ENCODE results near the gene PMS1. TPM values are rescaled to one million over a fixed set of nuclear protein-coding genes. Genes with fewer than 3 reads are reported as not detected.

PMS1 gene
- polyA plus RNA-seq, 1 of the 3 experiments (the other 2 are of a cell fraction) = 7.7 TPM

GRCh38 chr2:189802396-189802912 is 18.2 kb downstream of the PMS1 start:
- no peak for DNase-seq
- CTCF ChIA-PET = interaction anchor here (0.6 to 1.5 kb wide), 3 partner anchors 10 to 142 kb away, joined by 3 to 4 read pairs (median 3); no protein-coding TSS in a partner anchor

More at GRCh38 chr2:189802396-189802912, 18.2 kb downstream of the PMS1 start:
- no peaks in the 10 kb centered on the region for H3K9me3 ChIP-seq
- H3K4me3 ChIP-seq (ENCODE audit: low read depth in 2 of 2, low read length in 1 of 2) = no peak overlapping the region
- H3K36me3 ChIP-seq (replicated peaks in 1 of 2; ENCODE audit: control insufficient read depth in 1 of 2, insufficient read depth in 2 of 2, low read length in 1 of 2) = peaks cover 63 to 66% of the 10 kb centered on the region in 2 experiments
- WGBS (ENCODE audit: low lambda C conversion rate) = 97% methylated on average over 2 of the region's 2 CpGs
- H3K27ac ChIP-seq (ENCODE audit: low read depth in 2 of 2, low read length in 1 of 2) = no peak overlapping the region
- no peaks in the 10 kb centered on the region for H4K20me1 ChIP-seq (ENCODE audit: insufficient read depth)
- no peak overlapping the region for H3K9ac ChIP-seq
- POLR2A ChIA-PET = no interaction called here
- peaks cover 0 to 5% of the 10 kb centered on the region in 2 experiments; a peak in 3 of 4 replicates for H3K4me1 ChIP-seq (ENCODE audit: control insufficient read depth in 1 of 2, insufficient read depth in 2 of 2, low read depth in 1 of 2, low read length in 1 of 2)
- H3K27me3 ChIP-seq (ENCODE audit: insufficient read depth) = no peaks in the 10 kb centered on the region
- H2AFZ ChIP-seq (ENCODE audit: low read depth) = no peak overlapping the region
- no peak overlapping the region for H3K4me2 ChIP-seq
- peaks cover 13% of the 10 kb centered on the region; the same call in 1 of the 2 replicates for H3K79me2 ChIP-seq (ENCODE audit: insufficient read depth)
- no peak for TF ChIP-seq MAX (IDR thresholded peaks at IDR 0.05; ENCODE audit: low read depth)
- no peak for TF ChIP-seq SMC3 (IDR thresholded peaks at IDR 0.05; ENCODE audit: low read depth, low read length)
- TF ChIP-seq RCOR1 (IDR thresholded peaks at IDR 0.05; ENCODE audit: low read length) = no peak
- no peak for TF ChIP-seq TCF12 (IDR thresholded peaks at IDR 0.05)
- TF ChIP-seq USF1 (IDR thresholded peaks at IDR 0.05; ENCODE audit: borderline replicate concordance, low read depth) = no peak
- TF ChIP-seq IRF3 (IDR thresholded peaks at IDR 0.05; ENCODE audit: low read depth, low read length) = no peak
- TF ChIP-seq EZH2phosphoT487 (IDR thresholded peaks at IDR 0.05; ENCODE audit: borderline replicate concordance, low read depth) = no peak
- TF ChIP-seq MXI1 (IDR thresholded peaks at IDR 0.05; ENCODE audit: low read depth, low read length) = no peak
- no peak for TF ChIP-seq EP300 (IDR thresholded peaks at IDR 0.05; ENCODE audit: borderline replicate concordance in 1 of 2, low read depth in 1 of 2, low read length in 1 of 2)
- no peak for TF ChIP-seq ELF1 (IDR thresholded peaks at IDR 0.05)
- no peak for TF ChIP-seq PBX3 (IDR thresholded peaks at IDR 0.05)
- no peak for TF ChIP-seq ZBTB33 (IDR thresholded peaks at IDR 0.05; ENCODE audit: borderline replicate concordance, low read depth)
- TF ChIP-seq CTCF (IDR thresholded peaks at IDR 0.05) = no peak
- no peak for TF ChIP-seq FOSL2 (IDR thresholded peaks at IDR 0.05; ENCODE audit: borderline replicate concordance, low read depth)
- no peak for TF ChIP-seq NFIC (IDR thresholded peaks at IDR 0.05; ENCODE audit: borderline replicate concordance)
- no peak for TF ChIP-seq JUND (IDR thresholded peaks at IDR 0.05)
- TF ChIP-seq NRF1 (IDR thresholded peaks at IDR 0.05; ENCODE audit: low read depth, low read length) = no peak
- no peaks in the 10 kb centered on the region for H3F3A ChIP-seq (replicated peaks; ENCODE audit: insufficient read depth)
- H3K9me2 ChIP-seq = 0 out of 2 replicates have a peak, but pooled peaks cover 3% of the 10 kb centered on the region
